NCI-H2171 (cell line): Measurements from ENCODE around the gene TRAPPC3L.
"Not testable (repeated sequence)": the region's sequence is repeated elsewhere in the genome, so short reads cannot be mapped to it uniquely, and the experiment has no call there.

Experiments used
- DNase-seq: peaks from one replicate; lab custom pipeline; 2025; lab: John Stamatoyannopoulos, UW

The TRAPPC3L gene

GRCh38 chr6:116513224-116513875 lies 32.1 kb downstream of the TRAPPC3L start:
- DNase-seq, result no peak

DNA sequence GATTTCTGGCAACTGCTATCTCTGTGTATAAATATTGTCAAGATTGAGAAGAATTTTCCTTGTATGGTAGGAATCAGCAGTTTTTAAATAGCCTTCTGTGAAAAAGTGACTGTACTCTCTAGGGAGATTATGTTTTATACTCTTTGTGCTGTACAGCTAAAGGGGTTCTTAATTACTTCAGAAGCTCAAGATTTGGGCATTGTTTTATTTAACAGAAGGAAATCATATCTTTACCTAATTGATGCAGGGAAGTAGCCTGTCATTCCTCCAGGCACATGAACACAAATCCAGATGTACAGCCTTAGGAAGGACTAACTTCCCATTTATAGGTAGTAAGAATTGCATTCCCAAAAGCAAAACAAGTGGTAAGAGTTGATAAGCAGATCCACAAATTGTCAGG lies 32.8 kb downstream of the TRAPPC3L start:
- DNase-seq, result no peak

DNA sequence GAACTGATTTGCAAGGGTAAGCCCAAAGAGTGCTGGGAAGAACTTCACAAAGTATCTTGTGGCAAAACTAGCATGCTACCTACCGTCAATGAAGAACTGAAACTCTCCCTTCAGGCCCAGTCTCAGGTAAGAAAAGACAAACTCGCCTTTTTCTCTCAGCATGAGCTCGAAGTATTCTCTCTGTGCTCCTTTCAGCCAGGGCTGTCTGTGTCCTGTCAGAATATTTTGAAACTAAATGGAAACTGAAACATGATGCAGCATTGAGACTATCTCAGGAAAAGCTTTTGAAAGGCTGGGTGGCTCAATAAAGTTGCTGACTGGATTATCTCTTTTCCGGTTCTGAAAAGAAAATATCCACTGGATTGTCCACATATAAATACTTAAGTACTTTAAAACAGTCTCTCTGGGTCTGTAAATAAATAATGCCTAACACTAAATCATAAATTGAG lies 33.3 kb downstream of the TRAPPC3L start:
- DNase-seq, result no peak

GRCh38 chr6:116511424-116512110 lies 33.9 kb downstream of the TRAPPC3L start, which contains the start of gene CALHM5:
TSS of gene CALHM5 (plus strand) at chr6:116511639. CDS start at chr6:116511697, 58 bp downstream.
- no peak for DNase-seq

DNA sequence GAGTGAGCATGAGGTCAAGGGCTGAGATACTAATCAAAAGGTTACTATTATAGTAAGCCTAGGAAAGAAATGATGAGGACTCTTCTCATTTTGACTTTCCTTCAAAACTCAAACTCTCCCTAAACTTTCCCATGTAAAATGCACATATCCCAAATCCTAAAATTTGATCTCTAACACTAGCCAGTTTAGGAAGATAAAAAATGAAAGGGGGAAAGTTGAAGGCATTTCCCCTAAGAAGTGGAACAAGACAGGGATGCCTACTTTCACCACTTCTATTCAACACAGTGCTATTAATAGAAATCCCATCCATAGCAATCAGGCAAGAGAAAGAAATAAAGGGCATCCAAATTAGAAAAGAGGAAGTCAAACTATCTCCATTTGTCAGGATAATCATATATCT lies 37.0 kb downstream of the TRAPPC3L start:
- DNase-seq, result no peak

DNA sequence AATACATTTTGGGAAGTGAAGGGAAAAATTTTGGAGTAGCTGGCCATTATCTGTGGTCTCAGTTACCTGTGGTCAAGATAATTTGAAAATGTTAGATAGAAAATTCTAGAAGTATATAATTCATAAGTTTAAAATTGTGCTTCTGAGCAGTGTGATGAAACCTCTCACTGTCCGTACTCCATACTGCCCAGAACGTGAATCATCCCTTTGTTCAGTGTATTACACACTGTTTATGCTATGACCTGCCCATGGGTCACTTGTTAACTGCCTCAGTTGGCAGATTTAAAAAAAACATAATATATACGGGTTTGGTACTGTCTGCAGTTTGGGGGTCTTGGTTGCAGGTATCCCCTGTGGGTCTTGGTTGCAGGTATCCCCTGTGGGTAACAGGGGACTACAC lies 38.2 kb downstream of the TRAPPC3L start:
- DNase-seq, result no peak

GRCh38 chr6:116500969-116501433 lies 44.5 kb downstream of the TRAPPC3L start:
- no peak for DNase-seq

DNA sequence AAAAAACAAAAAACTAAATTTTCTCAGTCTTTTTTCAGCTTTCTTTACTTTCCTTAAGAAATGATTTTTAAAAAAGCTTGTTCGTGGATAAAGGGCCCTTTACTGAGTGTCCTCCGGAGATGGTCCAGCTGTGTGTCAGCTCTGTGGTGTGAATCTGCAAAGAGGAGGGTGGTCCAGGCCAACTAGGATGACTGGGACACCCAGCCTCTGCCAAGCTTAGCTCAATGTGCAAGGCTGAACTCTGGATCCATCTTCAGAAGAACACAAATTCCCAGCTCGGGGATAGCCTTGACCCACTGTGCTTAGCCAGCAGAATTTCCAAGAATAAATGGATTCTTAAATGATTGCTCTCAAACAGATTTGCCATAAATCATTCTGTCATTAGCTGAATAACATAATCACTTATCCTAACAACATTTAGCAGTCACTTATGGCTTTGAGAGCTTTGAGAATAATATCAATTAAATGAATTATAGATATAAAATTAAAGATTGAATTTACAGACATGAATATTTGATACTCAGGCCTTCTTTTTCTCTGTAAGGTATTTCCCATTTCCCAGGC lies 48.3 kb downstream of the TRAPPC3L start:
- no peak for DNase-seq

- not testable (repeated sequence) for DNase-seq
Observed at GRCh38 chr6:116495161-116495560, 50.3 kb downstream of the TRAPPC3L start.

GRCh38 chr6:116492331-116493067 lies 53.0 kb downstream of the TRAPPC3L start:
- no peak for DNase-seq

GRCh38 chr6:116491610-116492330 lies 53.7 kb downstream of the TRAPPC3L start:
- no peak for DNase-seq

DNA sequence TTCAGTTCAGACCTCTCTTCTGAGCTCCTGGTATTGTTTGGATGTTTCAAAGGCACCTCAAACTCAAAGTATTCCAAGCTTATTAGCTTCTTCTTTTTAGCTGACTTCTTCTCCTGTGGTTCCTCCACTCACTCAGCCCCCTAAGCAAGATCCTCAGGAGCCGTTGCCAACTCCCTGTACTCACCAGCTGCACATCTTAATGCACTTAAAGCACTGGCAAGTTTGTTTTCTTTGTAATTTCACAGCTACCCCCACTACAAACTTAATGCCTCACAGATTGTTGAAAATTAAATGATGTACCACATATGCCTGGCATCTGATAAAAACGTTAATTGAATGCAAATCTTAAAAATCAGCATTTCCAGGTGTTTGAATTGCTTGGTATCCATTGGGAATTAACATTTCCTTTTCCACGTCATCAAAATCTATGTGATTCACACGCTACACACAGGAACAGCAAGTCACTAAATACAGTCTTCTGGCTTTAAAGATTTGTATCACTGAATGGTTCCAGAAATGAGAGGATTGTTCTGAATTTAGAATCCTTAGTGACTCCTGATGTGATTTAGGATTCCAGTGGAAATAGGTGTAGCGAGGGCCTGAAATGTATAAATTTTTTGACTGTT lies 59.8 kb downstream of the TRAPPC3L start:
- no peak for DNase-seq

- no peak for DNase-seq
Observed at GRCh38 chr6:116483616-116484015, 61.9 kb downstream of the TRAPPC3L start.

DNA sequence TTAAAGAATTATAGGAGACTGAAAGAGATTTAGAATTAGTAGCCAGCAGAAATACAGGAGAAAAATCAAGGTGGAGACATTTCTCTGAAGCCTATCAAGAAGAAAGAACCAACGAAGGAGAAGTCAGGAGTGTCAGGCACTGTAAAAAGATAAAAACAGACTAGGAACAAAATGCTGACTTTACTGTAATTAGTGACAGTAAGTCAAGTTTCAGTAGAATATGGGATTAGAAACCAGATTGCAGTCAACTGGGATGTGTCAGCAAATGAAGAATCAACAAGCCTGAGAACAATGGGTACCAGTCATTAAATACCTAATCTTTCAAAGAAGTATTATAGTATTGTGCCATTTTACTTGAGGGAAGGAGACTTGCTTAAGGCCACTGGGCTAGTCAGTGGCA lies 62.7 kb downstream of the TRAPPC3L start:
- DNase-seq, result no peak

DNA sequence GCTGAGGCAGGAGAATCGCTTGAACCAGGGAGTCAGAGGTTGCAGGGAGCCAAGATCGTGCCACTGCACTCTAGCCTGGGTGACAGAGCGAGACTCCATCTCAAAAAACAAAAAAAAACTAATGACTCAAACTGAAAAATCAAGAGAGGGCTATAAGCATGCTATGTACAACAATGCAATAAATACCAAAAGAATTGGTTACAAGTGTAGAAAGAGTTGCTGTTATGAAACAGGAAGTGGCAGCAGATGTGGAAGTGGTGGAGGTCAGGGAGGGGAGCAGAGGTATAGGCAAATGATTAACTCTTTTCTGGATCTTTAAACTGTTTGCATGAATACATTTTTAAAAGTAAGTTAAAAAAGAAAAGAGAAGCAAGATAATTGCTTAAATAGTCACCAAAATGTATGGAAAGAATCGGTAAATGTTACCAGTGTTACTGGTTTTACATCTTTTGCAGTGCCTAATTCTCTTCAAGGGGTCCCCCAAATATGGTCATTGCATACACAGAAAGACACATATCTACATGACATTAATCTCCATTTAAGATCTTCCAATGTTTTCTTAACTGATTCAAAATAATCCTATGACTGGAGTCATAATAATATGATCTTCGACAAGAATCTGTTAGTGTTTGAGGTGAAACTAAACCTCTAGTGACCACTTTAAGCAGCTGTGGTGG lies 69.3 kb downstream of the TRAPPC3L start:
- DNase-seq, result no peak

GRCh38 chr6:116475141-116475540 lies 70.3 kb downstream of the TRAPPC3L start:
- no peak for DNase-seq

DNA sequence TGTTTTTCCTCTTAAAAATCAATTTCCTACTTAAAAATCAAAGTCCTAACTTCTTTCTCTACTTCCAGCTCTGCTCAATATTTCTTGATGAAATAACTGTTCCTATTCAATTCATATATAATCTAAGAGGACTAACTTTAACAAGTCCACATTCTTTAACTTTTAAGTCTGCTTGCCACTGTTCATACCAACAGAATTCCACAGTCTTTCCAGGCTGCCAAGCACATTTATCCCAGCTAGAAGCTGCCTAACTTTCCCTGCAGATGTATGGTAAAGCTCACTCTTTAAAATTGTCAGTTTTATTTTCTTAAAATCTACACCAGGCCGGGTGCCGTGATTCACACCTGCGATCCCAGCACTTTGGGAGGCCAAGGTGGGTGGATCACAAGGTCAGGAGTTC lies 72.8 kb downstream of the TRAPPC3L start:
- no peak for DNase-seq

- no peak for DNase-seq
Observed at GRCh38 chr6:116471531-116471930, 74.0 kb downstream of the TRAPPC3L start.

- no peak for DNase-seq
Observed at GRCh38 chr6:116468293-116468692, 77.2 kb downstream of the TRAPPC3L start.

DNA sequence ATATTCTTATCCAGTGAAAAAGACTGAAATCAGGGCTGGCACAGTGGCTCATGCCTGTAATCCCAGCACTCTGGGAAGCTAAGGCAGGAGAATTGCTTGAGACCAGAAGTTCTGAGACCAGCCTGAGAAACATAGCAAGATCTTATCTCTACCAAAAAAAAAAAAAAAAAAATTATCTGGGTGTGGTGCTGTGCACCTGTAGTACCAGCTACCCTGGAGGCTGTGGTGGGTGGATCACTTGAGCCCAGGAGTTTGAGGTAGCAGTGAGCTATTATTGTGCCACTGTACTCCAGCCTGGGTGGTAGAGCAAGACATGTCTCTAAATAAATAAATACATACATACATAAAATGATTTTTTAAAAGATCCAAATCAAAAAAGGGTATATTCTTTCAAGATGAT lies 78.0 kb downstream of the TRAPPC3L start:
- no peak for DNase-seq

DNA sequence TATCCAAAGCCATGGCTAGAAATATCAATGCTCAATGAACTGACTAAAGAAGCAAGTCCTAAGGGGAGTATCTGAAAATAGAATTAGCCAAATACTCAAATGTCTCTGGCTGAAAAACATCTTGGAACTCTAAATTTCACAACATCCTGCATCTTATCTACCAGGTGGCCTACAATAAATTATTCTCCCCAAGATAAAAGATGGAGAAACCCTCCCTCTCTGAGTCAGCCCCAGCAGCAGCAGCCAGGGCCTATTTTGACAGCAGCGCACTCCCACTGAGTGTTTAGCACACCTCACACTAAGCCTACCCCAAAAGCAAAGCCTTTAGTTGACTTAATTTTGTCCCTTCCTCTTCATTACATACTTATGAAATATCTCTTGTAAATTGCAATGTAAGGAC lies 78.4 kb downstream of the TRAPPC3L start:
- no peak for DNase-seq
